H9 (cell line): ENCODE results near the gene OXCT1. TPM values are rescaled to one million over a fixed set of nuclear protein-coding genes. Genes with fewer than 3 reads are reported as not detected.
A peak's percentile ranks its signal among the peaks of the same experiment; 100 is the strongest.

Experiments
- DNase-seq: peaks from one replicate; pipeline ENCODE4 v3.0.0-alpha.2; 2017
- H2AFZ ChIP-seq: one replicate; pipeline ENCODE4 v1.6.1; 2013; ENCODE audit warnings: mild to moderate bottlenecking, low read length, control low read depth, moderate library complexity
- H2AK5ac ChIP-seq: 2 replicates; pipeline ENCODE4 v1.6.1; 2013; ENCODE audit warnings: low read length, control low read depth, mixed read lengths; ENCODE audit not compliant: insufficient read length
- H2BK120ac ChIP-seq: one replicate; pipeline ENCODE4 v1.6.1; 2013; ENCODE audit warnings: low read depth, mild to moderate bottlenecking, low read length, control low read depth, inconsistent platforms; ENCODE audit not compliant: poor library complexity, severe bottlenecking
- H2BK12ac ChIP-seq: 2 replicates; pipeline ENCODE4 v1.6.1; 2013; ENCODE audit warnings: low read length, control low read depth, mixed read lengths, low read depth; ENCODE audit not compliant: insufficient read length
- H2BK15ac ChIP-seq: 2 replicates; pipeline ENCODE4 v1.6.1; 2013; ENCODE audit warnings: low read depth, low read length, control low read depth
- H2BK20ac ChIP-seq: one replicate; pipeline ENCODE4 v1.6.1; 2013; ENCODE audit warnings: low read depth, mild to moderate bottlenecking, low read length, control low read depth, inconsistent platforms; ENCODE audit not compliant: poor library complexity, severe bottlenecking
- H2BK5ac ChIP-seq: 2 replicates; pipeline ENCODE4 v1.6.1; 2013; ENCODE audit warnings: low read length, control low read depth, mixed read lengths; ENCODE audit not compliant: insufficient read length
- H3K14ac ChIP-seq: 2 replicates; pipeline ENCODE4 v1.6.1; 2013; ENCODE audit warnings: low read length, control low read depth; ENCODE audit not compliant: insufficient read depth
- H3K18ac ChIP-seq: 2 replicates; pipeline ENCODE4 v1.6.1; 2013; ENCODE audit warnings: low read depth, mild to moderate bottlenecking, mixed read lengths, low read length, control low read depth; ENCODE audit not compliant: insufficient read length
- H3K23ac ChIP-seq: 2 replicates; pipeline ENCODE4 v1.6.1; 2013; ENCODE audit warnings: low read length, control low read depth, mixed read lengths, low read depth; ENCODE audit not compliant: insufficient read length
- H3K23me2 ChIP-seq: 2 replicates; pipeline ENCODE4 v1.6.1; 2013; ENCODE audit warnings: low read depth, mild to moderate bottlenecking, mixed read lengths, low read length, control low read depth; ENCODE audit not compliant: insufficient read length, poor library complexity, severe bottlenecking
- H3K27ac ChIP-seq: 2 replicates; pipeline ENCODE4 v1.5.1; 2013; ENCODE audit warnings: low read length, control low read depth, mixed read lengths, low read depth; ENCODE audit not compliant: insufficient read length
- H3K27me3 ChIP-seq: 2 replicates; pipeline ENCODE4 v1.6.1; 2013; ENCODE audit warnings: low read length, control low read depth, inconsistent platforms; ENCODE audit not compliant: insufficient read depth
- H3K4ac ChIP-seq: 2 replicates; pipeline ENCODE4 v1.6.1; 2013; ENCODE audit warnings: low read depth, mild to moderate bottlenecking, control low read depth, inconsistent platforms, low read length, moderate library complexity
- H3K4me1 ChIP-seq: 2 replicates; pipeline ENCODE4 v1.6.1; 2013; ENCODE audit warnings: low read length, control low read depth, inconsistent platforms; ENCODE audit not compliant: insufficient read depth
- H3K4me2 ChIP-seq: 2 replicates; pipeline ENCODE4 v1.6.1; 2013; ENCODE audit warnings: low read length, control low read depth, mixed read lengths; ENCODE audit not compliant: insufficient read length, insufficient read depth
- H3K56ac ChIP-seq: 2 replicates; pipeline ENCODE4 v1.6.1; 2013; ENCODE audit warnings: low read depth, mild to moderate bottlenecking, mixed read lengths, low read length, control low read depth; ENCODE audit not compliant: insufficient read length
- H3K79me1 ChIP-seq: 2 replicates; pipeline ENCODE4 v1.6.1; 2013; ENCODE audit warnings: low read depth, mild to moderate bottlenecking, moderate library complexity, low read length, control low read depth, inconsistent platforms; ENCODE audit not compliant: insufficient read depth, poor library complexity, severe bottlenecking
- H3K79me2 ChIP-seq: 2 replicates; pipeline ENCODE4 v1.6.1; 2013; ENCODE audit warnings: low read length, control low read depth, inconsistent platforms; ENCODE audit not compliant: insufficient read depth
- H3K9ac ChIP-seq: 2 replicates; pipeline ENCODE4 v1.6.1; 2013; ENCODE audit warnings: low read length, control low read depth, mixed read lengths; ENCODE audit not compliant: insufficient read length; ENCODE audit errors: extremely low read depth
- H3K9me3 ChIP-seq: one replicate; pipeline ENCODE4 v1.6.1; 2013; ENCODE audit warnings: low read depth, low read length, inconsistent platforms; ENCODE audit not compliant: control insufficient read depth
- H3T11ph ChIP-seq: one replicate; pipeline ENCODE4 v1.6.1; 2013; ENCODE audit warnings: mild to moderate bottlenecking, low read length, control low read depth, inconsistent platforms
- H4K20me1 ChIP-seq: one replicate; pipeline ENCODE4 v1.6.1; 2013; ENCODE audit not compliant: control insufficient read depth, insufficient read length, insufficient read depth
- H4K5ac ChIP-seq: 2 replicates; pipeline ENCODE4 v1.6.1; 2013; ENCODE audit warnings: low read depth, mild to moderate bottlenecking, mixed read lengths, low read length, control low read depth; ENCODE audit not compliant: insufficient read length
- H4K8ac ChIP-seq: replicated peaks from 2 replicates; pipeline ENCODE4 v1.6.1; 2013; ENCODE audit warnings: low read length, control low read depth, mixed read lengths, low read depth; ENCODE audit not compliant: insufficient read length
- H4K91ac ChIP-seq: 2 replicates; pipeline ENCODE4 v1.6.1; 2013; ENCODE audit warnings: low read depth, mild to moderate bottlenecking, moderate library complexity, mixed read lengths, low read length, control low read depth; ENCODE audit not compliant: insufficient read length
- H3K27ac Mint-ChIP-seq, 3 experiments: 2 replicates in 2 of 3; 3 replicates in 1 of 3; pipeline ENCODE4 v1.8.0; 2020 to 2021; ENCODE audit warnings: mixed read lengths in 3 of 3, mild to moderate bottlenecking in 1 of 3, moderate library complexity in 1 of 3
- H3K27me3 Mint-ChIP-seq: 2 replicates; pipeline ENCODE4 v1.8.0; 2021; ENCODE audit warnings: low read depth, mild to moderate bottlenecking, moderate library complexity, mixed read lengths
- H3K36me3 Mint-ChIP-seq, 3 experiments: 2 replicates in 2 of 3; 3 replicates in 1 of 3; pipeline ENCODE4 v1.8.0; 2020 to 2021; ENCODE audit warnings: low read depth in 3 of 3, mixed read lengths in 3 of 3; ENCODE audit not compliant: insufficient read depth in 1 of 3
- H3K4me1 Mint-ChIP-seq, 2 experiments: 2 replicates each; pipeline ENCODE4 v1.8.0; 2020; ENCODE audit warnings: mixed read lengths in 2 of 2
- H3K4me3 Mint-ChIP-seq, 2 experiments: 2 replicates in 1 of 2; 3 replicates in 1 of 2; pipeline ENCODE4 v1.8.0; 2020 to 2021; ENCODE audit warnings: mild to moderate bottlenecking in 2 of 2, mixed read lengths in 2 of 2, moderate library complexity in 1 of 2
- H3K9me3 Mint-ChIP-seq, 2 experiments: 2 replicates in 1 of 2; 3 replicates in 1 of 2; pipeline ENCODE4 v1.8.0; 2020; ENCODE audit warnings: mild to moderate bottlenecking in 2 of 2, mixed read lengths in 2 of 2, moderate library complexity in 1 of 2
- CTCF ChIP-seq: fragments of 200-600 bp; sonication (generic); conservative IDR thresholded peaks from 3 replicates; pipeline ENCODE4 v1.8.0; 2021; ENCODE audit warnings: antibody characterized with exemption, mild to moderate bottlenecking
- WGBS: extraction: QIAGEN DNeasy Blood & Tissue Kit; methylation state at CpG from one replicate; pipeline ENCODE4 v1.1.7; 2013; ENCODE audit warnings: missing lambda C conversion rate, low lambda C conversion rate, mixed read lengths; ENCODE audit not compliant: insufficient read length; ENCODE audit errors: extremely low coverage; 5-methylcytosine and 5-hydroxymethylcytosine counted together
- total RNA-seq: library from RNA; stranded (reverse); gene quantifications from 2 replicates; pipeline ENCODE4 v1.2.1, GENCODE V29; 2021

OXCT1 gene
- total RNA-seq, 1 experiment from 2014 or later = 25.6 TPM

GRCh38 chr5:41843456-41844370, 26.5 kb downstream of the OXCT1 start:
- no peak overlapping the region for H3K18ac ChIP-seq
- Mint-ChIP-seq H3K9me3 (peaks cover 0 to 1% of the 10 kb centered on the region in 2 experiments; a peak in 1 of 5 replicates), H3K27me3 (no peaks in the 10 kb centered on the region), H3K36me3 (peaks cover 3 to 11% (median 5%) of the 10 kb centered on the region in 3 experiments; a peak in 5 of 7 replicates), H3K27ac (no peak overlapping the region), H3K4me3 (no peak overlapping the region), H3K4me1 (no peaks in the 10 kb centered on the region)
- TF ChIP-seq CTCF = peak; percentile 85
- no peak overlapping the region for H3K9ac ChIP-seq
- H3K79me2 ChIP-seq = no peaks in the 10 kb centered on the region
- H3K14ac ChIP-seq = no peak overlapping the region
- H4K20me1 ChIP-seq = no peaks in the 10 kb centered on the region
- no CpG with 5 or more reads among the region's 6 CpGs for WGBS
- no peak overlapping the region for H3T11ph ChIP-seq
- no peak overlapping the region for H2BK15ac ChIP-seq
- no peaks in the 10 kb centered on the region for H3K9me3 ChIP-seq
- H3K23me2 ChIP-seq = no peaks in the 10 kb centered on the region
- H3K23ac ChIP-seq = no peak overlapping the region
- H4K8ac ChIP-seq = no peak overlapping the region
- no peaks in the 10 kb centered on the region for H3K27me3 ChIP-seq
- H2AFZ ChIP-seq = no peak overlapping the region
- H4K5ac ChIP-seq = no peak overlapping the region
- no peak overlapping the region for H3K56ac ChIP-seq
- H3K4ac ChIP-seq = no peak overlapping the region
- H2BK20ac ChIP-seq = no peak overlapping the region
- no peak overlapping the region for H4K91ac ChIP-seq
- no peak for DNase-seq
- H3K27ac ChIP-seq = no peak overlapping the region
- no peak overlapping the region for H2BK12ac ChIP-seq
- no peaks in the 10 kb centered on the region for H3K79me1 ChIP-seq
- H3K4me1 ChIP-seq = no peaks in the 10 kb centered on the region
- no peak overlapping the region for H2BK120ac ChIP-seq
- H2AK5ac ChIP-seq = no peak overlapping the region
- H2BK5ac ChIP-seq = no peak overlapping the region
- H3K4me2 ChIP-seq = no peak overlapping the region
